Right lobe of liver (tissue), 6 donors: ENCODE measurements around the gene ATG10. TPM values are rescaled to one million over a fixed set of nuclear protein-coding genes. Genes with fewer than 3 reads are reported as not detected.
"Not testable (repeated sequence)": the region's sequence is repeated elsewhere in the genome, so short reads cannot be mapped to it uniquely, and the experiment has no call there.

Experiments used
- ATAC-seq, 4 donors: fragments of 200-7000 bp; cut with Tn5 transposase; one replicate each; pipeline ENCODE4 v1.9.1; 2020; ENCODE audit warnings: mild to moderate bottlenecking in 4 of 4, moderate library complexity in 4 of 4
- DNase-seq, 3 donors: peaks; one replicate each; pipeline ENCODE4 v3.0.0-alpha.2; 2020
- H3K27ac ChIP-seq, 3 donors: fragments of 200-600 bp; one replicate each; pipeline ENCODE4 v1.8.0; 2022
- H3K27me3 ChIP-seq, 2 donors: fragments of 200-600 bp; one replicate each; pipeline ENCODE4 v1.8.0; 2022
- H3K36me3 ChIP-seq, 4 donors: fragments of 200-600 bp; sonication (generic) in 1 of 4; one replicate each; pipeline versions ENCODE4 v1.5.1 to v1.8.0; 2017 to 2022; ENCODE audit warnings: control low read depth in 1 of 4
- H3K4me1 ChIP-seq, 4 donors: fragments of 200-600 bp; sonication (generic) in 1 of 4; one replicate each; pipeline versions ENCODE4 v1.5.1 to v1.8.0; 2017 to 2022; ENCODE audit warnings: control low read depth in 1 of 4
- H3K4me3 ChIP-seq, 3 donors: fragments of 200-600 bp; one replicate each; pipeline ENCODE4 v1.8.0; 2022
- H3K9me3 ChIP-seq, 4 donors: fragments of 200-600 bp; sonication (generic) in 1 of 4; one replicate each; pipeline versions ENCODE4 v1.5.1 to v1.8.0; 2017 to 2022; ENCODE audit warnings: control low read depth in 1 of 4
- POLR2A ChIP-seq: fragments of 450-650 bp; IDR thresholded peaks from one replicate; pipeline ENCODE4 v1.6.1; 2017; ENCODE audit warnings: antibody characterized with exemption, mild to moderate bottlenecking
- WGBS: methylation state at CpG from one replicate; pipeline ENCODE4 v1.1.6; 2018; ENCODE audit warnings: low coverage, low lambda C conversion rate; ENCODE audit not compliant: insufficient coverage; ENCODE audit errors: missing lambda C conversion rate; 5-methylcytosine and 5-hydroxymethylcytosine counted together
- intact Hi-C, 2 donors: fragments of 100-400 bp; cut with DNase I; formaldehyde crosslinking; loops; one replicate each; pipeline versions ENCODE4 v1.11.2 to v1.14.1; 2022
- total RNA-seq, 6 experiments: library from RNA; depleted of rRNA in 2 of 6; stranded (reverse); fragments of >200 nt in 2 of 6; fragmentation: NEBNext Ultra II Directional in 3 of 6; extraction: Animal tissue kit (Norgen Biotek cat#: 25700) in 3 of 6; gene quantifications; one replicate each; pipeline versions ENCODE4 v1.1.0 to v1.2.4, GENCODE V29; 2016 to 2023
- TF ChIP-seq, protein P1 (sequence below), 4 donors: fragments of 200-600 bp in 3 of 4; fragments of 450-650 bp in 1 of 4; IDR thresholded peaks; one replicate each; pipeline versions ENCODE4 v1.5.1 to v1.8.0; 2016 to 2022; ENCODE audit warnings: antibody characterized with exemption in 4 of 4, mild to moderate bottlenecking in 2 of 4
- donor health status: DM: no; HTN: yes; CAD: no.
- donor health status: DM: no; HTN: no; CAD: no.
- donor health status: DM: no; HTN: no; CAD: no.
- donor health status: DM: no; HTN: yes; CAD: no.
- donor health status: DM: no; HTN: yes; CAD: no.

Gene ATG10
- total RNA-seq, 6 experiments from 2014 or later: 2.9 to 8.0 (median 4.4) TPM

- H3K36me3 ChIP-seq: peaks cover 12 to 28% (median 18%) of the 10 kb centered on the region in 4 donors
- H3K27ac ChIP-seq, ATAC-seq, H3K9me3 ChIP-seq, intact Hi-C loops, H3K27me3 ChIP-seq, H3K4me1 ChIP-seq, DNase-seq, H3K4me3 ChIP-seq: not testable (repeated sequence)
- 59% methylated on average over 4 of the region's 4 CpGs for WGBS
Observed at GRCh38 chr5:82273426-82273825, 301.6 kb downstream of the ATG10 start.

- TF ChIP-seq, protein P1, sequence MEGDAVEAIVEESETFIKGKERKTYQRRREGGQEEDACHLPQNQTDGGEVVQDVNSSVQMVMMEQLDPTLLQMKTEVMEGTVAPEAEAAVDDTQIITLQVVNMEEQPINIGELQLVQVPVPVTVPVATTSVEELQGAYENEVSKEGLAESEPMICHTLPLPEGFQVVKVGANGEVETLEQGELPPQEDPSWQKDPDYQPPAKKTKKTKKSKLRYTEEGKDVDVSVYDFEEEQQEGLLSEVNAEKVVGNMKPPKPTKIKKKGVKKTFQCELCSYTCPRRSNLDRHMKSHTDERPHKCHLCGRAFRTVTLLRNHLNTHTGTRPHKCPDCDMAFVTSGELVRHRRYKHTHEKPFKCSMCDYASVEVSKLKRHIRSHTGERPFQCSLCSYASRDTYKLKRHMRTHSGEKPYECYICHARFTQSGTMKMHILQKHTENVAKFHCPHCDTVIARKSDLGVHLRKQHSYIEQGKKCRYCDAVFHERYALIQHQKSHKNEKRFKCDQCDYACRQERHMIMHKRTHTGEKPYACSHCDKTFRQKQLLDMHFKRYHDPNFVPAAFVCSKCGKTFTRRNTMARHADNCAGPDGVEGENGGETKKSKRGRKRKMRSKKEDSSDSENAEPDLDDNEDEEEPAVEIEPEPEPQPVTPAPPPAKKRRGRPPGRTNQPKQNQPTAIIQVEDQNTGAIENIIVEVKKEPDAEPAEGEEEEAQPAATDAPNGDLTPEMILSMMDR (IDR thresholded peaks at IDR 0.05): no peak
- TF ChIP-seq POLR2A: no peak
- Histone ChIP-seq H3K4me1 (peaks cover 0 to 16% (median 0%) of the 10 kb centered on the region in 4 donors), H3K9me3 (no peaks in the 10 kb centered on the region), H3K36me3 (peaks cover 12 to 28% (median 18%) of the 10 kb centered on the region in 4 donors), H3K27ac (no peak overlapping the region), H3K27me3 (no peaks in the 10 kb centered on the region), H3K4me3 (no peak overlapping the region)
- DNase-seq: no peak
- 93% methylated on average over 9 of the region's 31 CpGs for WGBS
- ATAC-seq: no peak
- intact Hi-C loops: no loop called here
Observed at GRCh38 chr5:82274343-82275211, 302.8 kb downstream of the ATG10 start.

- no peak for ATAC-seq
- 90% methylated on average over 1 of the region's 1 CpG for WGBS
- Histone ChIP-seq H3K27me3 (no peaks in the 10 kb centered on the region), H3K36me3 (peaks cover 12 to 28% (median 18%) of the 10 kb centered on the region in 4 donors), H3K9me3 (no peaks in the 10 kb centered on the region), H3K4me1 (peaks cover 0 to 17% (median 0%) of the 10 kb centered on the region in 4 donors), H3K27ac (no peak overlapping the region), H3K4me3 (no peak overlapping the region)
- TF ChIP-seq, protein P1 (IDR thresholded peaks at IDR 0.05): no peak
- TF ChIP-seq POLR2A: no peak
- DNase-seq: no peak
- intact Hi-C loops: no loop called here
Observed at GRCh38 chr5:82275216-82275664, 303.4 kb downstream of the ATG10 start.

DNA sequence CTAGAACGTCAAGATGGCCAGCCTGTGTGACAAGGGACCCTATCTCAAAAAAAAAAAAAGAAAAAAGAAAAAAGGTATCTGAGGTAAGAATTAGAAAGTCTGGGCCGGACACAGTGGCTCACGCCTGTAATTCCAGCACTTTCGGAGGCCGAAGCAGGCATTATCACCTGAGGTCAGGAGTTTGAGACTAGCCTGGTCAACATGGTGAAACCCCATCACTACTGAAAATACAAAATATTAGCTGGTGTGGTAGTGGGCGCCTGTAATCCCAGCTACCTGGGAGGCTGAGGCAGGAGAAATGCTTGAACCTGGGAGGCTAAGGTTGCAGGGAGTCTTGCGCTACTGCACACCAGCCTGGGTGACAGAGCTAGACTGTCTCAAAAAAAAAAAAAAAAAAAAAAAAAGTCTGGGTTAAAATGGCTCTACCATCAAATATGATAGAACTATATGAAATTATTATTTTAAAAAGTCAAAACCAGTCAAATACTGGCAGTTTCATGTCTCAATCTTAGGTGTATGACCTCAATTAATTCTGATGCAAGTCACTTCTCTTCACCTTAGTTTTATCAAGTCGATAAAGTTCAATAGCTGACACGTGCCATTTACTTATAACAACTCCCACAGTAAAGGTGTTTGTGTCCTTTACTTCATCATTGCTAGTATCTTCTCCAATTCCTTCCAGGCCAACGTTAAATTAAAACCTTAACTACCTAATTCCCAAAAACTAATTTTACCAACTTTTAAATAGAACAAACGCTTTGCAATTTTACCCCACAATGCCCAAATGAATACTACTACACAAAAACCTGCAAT lies 305.2 kb downstream of the ATG10 start:
- TF ChIP-seq, protein P1 (IDR thresholded peaks at IDR 0.05): no peak
- TF ChIP-seq POLR2A: no peak

More for the DNA sequence above, 305.2 kb downstream of the ATG10 start:
- WGBS: 57% methylated on average over 10 of the region's 11 CpGs
- peaks cover 12 to 28% (median 18%) of the 10 kb centered on the region in 4 donors for H3K36me3 ChIP-seq
- intact Hi-C loops: no loop called here
- H3K27ac ChIP-seq: peak overlapping the region in 1 of 3 donors; percentile 93
- H3K4me3 ChIP-seq: peak overlapping the region; percentile 85 to 98 (median 89)
- DNase-seq (no peak), ATAC-seq (no peak)
- H3K4me1 ChIP-seq: peaks cover 0 to 17% (median 0%) of the 10 kb centered on the region in 4 donors
- H3K27me3 ChIP-seq: no peaks in the 10 kb centered on the region
- no peaks in the 10 kb centered on the region for H3K9me3 ChIP-seq
